Mesodermal cell (in vitro differentiated cells): ENCODE measurements around the gene NDRG4.
A peak's percentile ranks its signal among the peaks of the same experiment; 100 is the strongest.
"Not testable (repeated sequence)": the region's sequence is repeated elsewhere in the genome, so short reads cannot be mapped to it uniquely, and the experiment has no call there.

Experiments used
- H3K27ac ChIP-seq: 2 replicates; pipeline ENCODE4 v1.7.0; 2013; ENCODE audit warnings: mild to moderate bottlenecking, low read depth, low read length, moderate library complexity; ENCODE audit not compliant: severe bottlenecking
- H3K36me3 ChIP-seq: 2 replicates; pipeline ENCODE4 v1.7.1; 2013; ENCODE audit warnings: mild to moderate bottlenecking, low read length, moderate library complexity; ENCODE audit not compliant: control insufficient read depth, insufficient read depth
- H3K4me1 ChIP-seq: one replicate; pipeline ENCODE4 v1.7.1; 2013; ENCODE audit warnings: mild to moderate bottlenecking, low read length; ENCODE audit not compliant: insufficient read depth, control insufficient read depth, poor library complexity, severe bottlenecking
- H3K4me3 ChIP-seq: 2 replicates; pipeline ENCODE4 v1.7.0; 2013; ENCODE audit warnings: low read length, control low read depth, mild to moderate bottlenecking; ENCODE audit not compliant: insufficient read depth, poor library complexity, severe bottlenecking; ENCODE audit errors: extremely low read depth
- H3K9me3 ChIP-seq: 2 replicates; pipeline ENCODE4 v1.7.1; 2013; ENCODE audit warnings: mild to moderate bottlenecking, low read length, moderate library complexity; ENCODE audit not compliant: control insufficient read depth
- WGBS, 2 experiments: methylation state at CpG; one replicate each; pipeline ENCODE4 v1.1.5; 2013; ENCODE audit warnings: missing lambda C conversion rate in 2 of 2; ENCODE audit not compliant: insufficient coverage in 2 of 2; 5-methylcytosine and 5-hydroxymethylcytosine counted together

NDRG4 gene

DNA sequence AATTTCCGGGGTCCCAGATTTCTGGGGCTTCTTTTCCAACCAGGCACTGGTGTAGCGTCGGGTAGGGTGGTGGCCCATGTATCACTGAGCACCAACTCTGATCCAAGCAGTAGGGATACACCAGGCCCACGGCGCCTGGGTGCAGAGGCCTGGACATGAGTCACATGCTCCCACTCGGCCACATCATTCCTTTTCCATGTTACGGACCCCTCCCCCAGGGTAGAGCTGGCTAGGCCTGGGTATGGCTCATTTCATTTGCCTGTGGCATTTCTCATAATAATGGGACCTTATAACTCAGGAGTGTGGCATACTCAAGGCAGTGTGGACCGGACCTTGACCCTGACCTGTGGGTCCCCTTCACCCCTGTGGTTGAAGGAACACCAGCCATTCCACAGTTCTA lies 18.0 kb upstream of the NDRG4 start:
- 67 to 80% methylated on average over 3 to 7 of the region's 8 CpGs for WGBS, 2 experiments
- peaks cover 5% of the 10 kb centered on the region for H3K4me1 ChIP-seq
- no peaks in the 10 kb centered on the region for H3K36me3 ChIP-seq
- H3K27ac ChIP-seq = peak overlapping the region; percentile 29
- no peak overlapping the region for H3K4me3 ChIP-seq
- H3K9me3 ChIP-seq = no peaks in the 10 kb centered on the region

DNA sequence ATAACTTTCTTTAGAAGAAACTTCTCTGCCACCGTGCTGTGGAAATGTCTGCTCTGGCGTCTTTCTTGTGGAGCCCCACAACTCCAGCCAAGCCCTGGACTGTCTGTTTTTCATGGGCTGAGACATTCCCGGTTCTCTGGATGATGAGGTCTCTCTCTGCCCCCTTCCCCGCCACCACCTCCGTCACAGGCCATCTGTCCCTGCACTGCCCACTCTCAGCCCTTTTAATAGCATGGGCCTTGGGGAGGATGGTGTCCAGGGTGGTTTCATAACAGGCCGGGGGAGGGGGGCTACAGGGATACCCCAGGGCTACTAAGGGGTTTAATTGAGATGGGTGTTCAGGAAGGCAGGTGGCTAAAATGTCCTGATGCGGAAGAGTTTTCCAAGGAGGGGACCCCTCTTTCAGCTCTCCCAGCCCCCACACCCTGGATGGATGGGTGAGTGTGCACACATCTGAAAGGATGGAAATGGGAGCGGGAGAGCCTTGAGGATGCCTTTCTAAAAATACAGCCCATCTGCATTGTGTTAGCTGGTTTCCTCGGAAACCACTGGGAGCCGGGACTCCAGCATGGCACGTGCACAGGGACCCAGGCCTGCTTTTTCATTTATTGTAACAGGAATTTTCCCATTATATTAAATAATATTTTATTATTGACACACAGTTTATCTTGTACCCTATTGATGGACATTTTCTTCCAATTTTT lies 14.6 kb upstream of the NDRG4 start:
- Histone ChIP-seq H3K9me3 (no peaks in the 10 kb centered on the region), H3K36me3 (no peaks in the 10 kb centered on the region), H3K4me3 (no peak overlapping the region), H3K4me1 (peaks cover 10% of the 10 kb centered on the region), H3K27ac (no peak overlapping the region)
- 38 to 69% methylated on average over 2 to 6 of the region's 11 CpGs for whole genome bisulfite sequencing, 2 experiments

DNA sequence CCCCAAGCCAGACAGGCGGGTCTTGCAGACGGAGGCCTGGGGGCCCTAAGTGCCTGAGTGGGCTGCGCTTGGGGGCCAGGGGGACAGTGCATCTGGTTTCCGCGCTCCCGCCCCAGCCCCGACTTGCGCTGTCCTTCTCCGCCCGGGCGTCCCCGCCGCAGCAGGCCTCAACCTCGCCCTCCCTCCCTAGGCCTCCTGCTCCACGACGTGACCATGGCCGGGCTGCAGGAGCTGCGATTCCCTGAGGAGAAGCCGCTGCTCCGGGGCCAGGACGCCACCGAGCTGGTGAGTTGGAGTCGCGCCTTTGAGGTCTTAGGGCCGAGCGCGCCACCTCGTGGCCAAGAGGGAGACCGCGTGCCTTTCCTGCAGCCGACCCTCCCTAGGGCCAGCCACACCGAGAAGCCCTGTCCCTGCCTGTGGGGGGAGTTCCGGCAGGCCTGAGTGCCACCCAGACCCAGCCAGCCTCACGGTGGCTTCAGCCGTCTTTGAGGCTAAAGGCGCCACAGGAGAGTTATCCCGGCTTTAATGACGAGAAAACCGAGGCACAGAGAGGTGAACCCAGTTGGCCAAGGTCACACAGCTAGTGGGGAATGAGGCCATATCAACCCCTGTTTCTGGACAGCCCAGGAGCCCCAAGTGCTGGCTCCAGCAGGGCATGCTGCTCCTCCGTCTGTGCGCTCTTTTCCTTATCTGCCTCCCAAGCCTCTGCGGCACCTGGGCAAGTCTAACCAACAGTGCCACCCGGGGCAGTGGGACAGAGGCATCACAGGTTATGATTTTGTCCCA lies 12.2 kb upstream of the NDRG4 start:
- peaks cover 4% of the 10 kb centered on the region for H3K4me1 ChIP-seq
- no peak overlapping the region for H3K4me3 ChIP-seq
- WGBS, 2 experiments = 19 to 27% methylated on average over 33 to 34 of the region's 43 CpGs
- no peaks in the 10 kb centered on the region for H3K36me3 ChIP-seq
- H3K9me3 ChIP-seq = no peaks in the 10 kb centered on the region
- no peak overlapping the region for H3K27ac ChIP-seq

DNA sequence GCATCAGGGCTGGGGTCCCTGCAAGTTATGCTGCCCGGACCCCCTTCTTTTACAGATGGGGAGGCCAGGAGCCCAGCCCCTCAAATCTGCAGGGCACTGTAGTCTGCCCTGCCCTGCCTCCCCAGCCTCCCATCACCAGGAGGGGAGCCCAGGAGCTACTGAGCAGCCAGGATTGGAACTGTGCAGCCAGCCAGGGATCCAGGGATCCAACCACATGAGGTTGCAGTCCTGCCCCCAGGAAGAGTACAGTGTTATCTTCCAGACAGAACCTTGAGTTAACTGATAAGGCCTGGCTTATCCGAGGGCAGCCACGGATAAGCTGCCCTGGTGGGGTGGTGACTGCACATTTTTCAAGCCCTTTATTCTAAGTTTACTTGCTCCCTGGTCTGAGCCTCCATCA lies 11.4 kb upstream of the NDRG4 start:
- no peaks in the 10 kb centered on the region for H3K36me3 ChIP-seq
- 57 to 61% methylated on average over 2 to 3 of the region's 3 CpGs for WGBS, 2 experiments

DNA sequence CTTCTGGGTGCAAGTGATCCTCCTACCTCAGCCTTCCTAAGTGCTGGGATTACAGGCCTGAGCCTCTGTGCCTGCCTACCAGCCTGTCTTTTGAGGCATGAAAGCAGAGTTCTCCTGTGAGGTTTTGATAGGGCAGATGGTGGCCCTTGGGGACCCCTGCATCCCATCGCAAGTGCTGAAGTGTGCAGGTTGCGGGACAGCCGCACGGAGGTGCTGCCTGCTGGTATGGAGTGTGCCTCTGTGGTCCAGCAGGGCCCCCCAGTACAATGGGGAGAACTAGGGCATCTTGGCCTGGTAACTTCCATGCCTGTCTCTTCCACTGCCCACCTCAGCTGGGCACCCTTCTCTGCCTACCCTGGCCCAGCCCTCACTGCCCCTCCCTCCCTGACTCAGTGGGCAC lies 9.9 kb upstream of the NDRG4 start:
- 97 to 100% methylated on average over 4 of the region's 4 CpGs for WGBS, 2 experiments
- H3K4me3 ChIP-seq = no peak overlapping the region

More for the DNA sequence above, 11.4 kb upstream of the NDRG4 start:
- H3K4me3 ChIP-seq = no peak overlapping the region
- no peaks in the 10 kb centered on the region for H3K9me3 ChIP-seq
- peaks cover 4% of the 10 kb centered on the region for H3K4me1 ChIP-seq
- H3K27ac ChIP-seq = no peak overlapping the region

DNA sequence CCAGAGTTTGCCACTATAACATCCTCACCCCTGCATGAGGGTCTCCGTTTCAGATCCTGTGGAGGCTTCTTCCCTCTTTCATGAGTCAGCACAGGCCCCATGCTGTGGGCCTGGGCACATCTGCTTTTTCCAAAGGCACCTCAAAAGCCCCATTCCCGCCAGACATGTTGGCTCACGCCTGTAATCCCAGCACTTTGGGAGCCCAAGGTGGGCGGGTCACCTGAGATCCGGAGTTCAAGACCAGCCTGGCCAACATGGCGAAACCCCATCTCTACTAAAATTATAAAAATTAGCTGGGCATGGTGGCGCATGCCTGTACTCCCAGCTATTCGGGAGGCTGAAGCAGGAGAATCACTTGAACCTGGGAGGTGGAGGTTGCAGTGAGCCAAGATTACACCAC lies 9.4 kb upstream of the NDRG4 start:
- H3K9me3 ChIP-seq, H3K36me3 ChIP-seq, H3K4me1 ChIP-seq, H3K4me3 ChIP-seq, H3K27ac ChIP-seq: not testable (repeated sequence)
- 84 to 87% methylated on average over 6 to 7 of the region's 8 CpGs for WGBS, 2 experiments

More for the DNA sequence above, 9.9 kb upstream of the NDRG4 start:
- Histone ChIP-seq H3K9me3 (no peaks in the 10 kb centered on the region), H3K4me1 (peaks cover 4% of the 10 kb centered on the region), H3K36me3 (no peaks in the 10 kb centered on the region), H3K27ac (no peak overlapping the region)

DNA sequence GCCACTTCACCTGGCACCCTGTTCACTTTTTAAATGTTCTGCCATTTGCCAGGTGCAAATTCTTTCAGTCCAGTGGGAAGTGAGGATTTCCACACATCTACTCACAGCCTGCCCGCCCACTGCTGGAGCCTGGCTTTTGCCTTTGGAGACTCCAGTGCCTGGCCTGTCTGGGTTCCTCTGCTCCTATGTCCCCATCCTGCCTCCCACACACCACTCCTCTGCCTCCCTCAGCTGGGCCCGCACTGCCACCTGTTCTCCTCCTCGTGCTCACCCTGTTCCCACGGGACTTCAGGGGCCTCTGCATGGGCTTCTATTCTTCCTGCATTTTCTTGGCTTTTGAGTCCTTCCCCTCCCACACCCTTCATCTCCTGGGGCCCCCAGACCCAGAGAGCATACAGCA lies 7.9 kb upstream of the NDRG4 start:
- Histone ChIP-seq H3K36me3 (no peaks in the 10 kb centered on the region), H3K27ac (no peak overlapping the region), H3K9me3 (no peaks in the 10 kb centered on the region), H3K4me3 (no peak overlapping the region), H3K4me1 (peaks cover 7% of the 10 kb centered on the region)
- 83 to 85% methylated on average over 4 of the region's 4 CpGs for WGBS, 2 experiments

DNA sequence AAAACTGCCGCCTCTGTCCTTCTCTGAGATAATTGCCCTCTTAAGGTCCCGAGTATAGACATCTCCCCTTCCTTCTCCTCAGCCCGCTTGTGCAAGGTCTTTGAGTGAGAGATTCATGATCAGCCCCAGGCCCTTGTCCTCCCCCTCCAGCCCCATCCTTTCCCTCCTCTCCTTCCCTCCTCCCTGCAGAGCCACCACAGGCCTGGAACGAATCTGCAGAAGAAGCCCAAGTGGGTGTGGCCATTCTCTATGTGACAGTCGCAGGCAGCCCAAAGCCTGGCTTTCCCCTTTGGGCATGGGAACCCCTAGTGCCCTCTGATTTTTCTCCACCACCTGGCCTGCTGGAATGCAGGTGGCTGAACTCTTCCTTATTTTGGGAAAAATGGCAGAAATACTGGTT lies 7.2 kb upstream of the NDRG4 start:
- Histone ChIP-seq H3K36me3 (no peaks in the 10 kb centered on the region), H3K27ac (no peak overlapping the region), H3K4me1 (peaks cover 7% of the 10 kb centered on the region), H3K9me3 (no peaks in the 10 kb centered on the region), H3K4me3 (no peak overlapping the region)
- WGBS, 2 experiments = 55 to 59% methylated on average over 3 to 4 of the region's 5 CpGs

DNA sequence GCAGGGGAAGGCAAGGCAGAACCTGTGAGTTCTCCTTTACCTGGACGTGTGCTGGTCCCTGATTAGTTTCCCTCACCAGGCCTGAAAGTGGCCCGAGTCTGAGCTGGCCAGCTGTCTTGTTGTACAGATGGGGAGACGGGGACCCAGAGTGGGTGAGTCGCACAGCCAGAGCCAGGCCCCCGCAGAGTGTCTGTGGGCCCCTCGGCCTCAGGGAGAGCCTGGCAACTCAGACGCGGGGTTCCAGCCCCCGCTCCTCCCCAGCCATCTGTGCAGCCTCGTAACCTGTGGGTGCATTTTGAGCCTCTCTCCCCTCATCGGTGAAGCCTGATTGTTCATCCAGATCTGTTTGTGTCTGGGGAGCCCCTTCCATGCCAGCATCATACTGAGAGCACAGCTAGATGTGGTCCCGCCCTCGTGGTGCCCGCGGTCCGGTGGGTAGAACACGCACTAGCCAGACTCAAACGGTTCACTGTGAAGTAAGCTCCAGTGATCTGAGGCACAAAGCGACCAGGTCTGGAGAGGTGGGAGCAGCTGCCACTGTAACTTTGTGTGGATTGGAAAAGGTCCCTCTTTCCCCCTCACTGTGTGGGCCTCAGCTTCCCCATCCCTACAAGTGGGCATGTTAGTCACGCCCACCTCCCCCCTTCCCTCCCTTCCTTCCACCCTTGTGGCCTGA lies 6.0 kb upstream of the NDRG4 start:
- Histone ChIP-seq H3K4me3 (no peak overlapping the region), H3K27ac (no peak overlapping the region), H3K4me1 (peaks cover 3% of the 10 kb centered on the region), H3K36me3 (no peaks in the 10 kb centered on the region), H3K9me3 (no peaks in the 10 kb centered on the region)
- WGBS, 2 experiments = 88% methylated on average over 19 of the region's 20 CpGs

DNA sequence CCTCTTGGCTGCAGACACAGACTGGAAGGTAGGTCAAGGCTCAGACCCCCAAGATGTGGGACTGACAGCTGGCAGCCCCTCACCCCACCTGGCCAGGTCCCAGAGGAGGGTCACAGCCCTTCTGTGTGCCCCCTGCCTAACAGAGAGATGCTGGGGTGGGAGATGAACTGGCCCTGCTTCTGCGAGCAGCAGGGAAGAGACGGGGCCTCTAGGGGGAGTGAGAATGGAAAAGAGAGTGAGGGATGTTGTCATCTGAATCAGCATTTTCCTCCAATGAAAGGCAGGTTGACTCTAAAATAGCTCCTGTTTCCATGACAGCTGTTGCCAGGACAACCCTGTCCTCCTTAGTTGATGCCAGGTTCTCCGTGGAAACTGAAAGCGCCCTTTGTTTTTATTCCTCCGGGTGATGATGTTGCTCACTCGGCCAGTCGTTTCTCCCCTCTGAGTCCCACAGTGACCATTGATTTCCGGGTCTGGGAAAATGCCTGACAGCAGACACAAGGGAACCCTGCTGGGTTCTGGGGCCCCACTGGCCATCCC lies 4.9 kb upstream of the NDRG4 start:
- Histone ChIP-seq H3K9me3 (no peaks in the 10 kb centered on the region), H3K4me1 (peaks cover 3% of the 10 kb centered on the region), H3K4me3 (no peak overlapping the region), H3K36me3 (no peaks in the 10 kb centered on the region), H3K27ac (peak overlapping the region; percentile 96)
- WGBS, 2 experiments = 4 to 16% methylated on average over 6 to 7 of the region's 8 CpGs
